T-helper 1 cell (primary cell): ENCODE results near the gene CAPN5.
"Not testable (repeated sequence)": the region's sequence is repeated elsewhere in the genome, so short reads cannot be mapped to it uniquely, and the experiment has no call there.

Experiments
- DNase-seq, 5 donors: peaks; one replicate each; pipeline ENCODE4 v3.0.0-alpha.2; 2012 to 2020
- total RNA-seq, 4 donors: gene quantifications; one replicate each; lab custom pipeline; 2026; lab: John Stamatoyannopoulos, UW

Gene CAPN5
- 2.1 to 3.8 (median 3.0) reads per million in 4 donors for total RNA-seq

GRCh38 chr11:77066229-77067042, at the start of gene CAPN5:
Gene CAPN5 (plus strand): TSS chr11:77066971. CDS start chr11:77084887, 17,916 bp downstream.
- DNase-seq = peak; percentile 73 to 87 (median 80)

GRCh38 chr11:77018396-77018924, 48.3 kb upstream of the CAPN5 start:
- DNase-seq = not testable (repeated sequence)

GRCh38 chr11:77019976-77020595, 46.7 kb upstream of the CAPN5 start:
- no peak for DNase-seq

- no peak for DNase-seq
These were observed 46.0 kb upstream of the CAPN5 start for GRCh38 chr11:77020734-77021133.

- DNase-seq = no peak
These were observed 42.0 kb upstream of the CAPN5 start for GRCh38 chr11:77024745-77025144.

- DNase-seq = no peak
These were observed 40.5 kb upstream of the CAPN5 start for GRCh38 chr11:77026221-77026620.

- DNase-seq = no peak
These were observed 40.0 kb upstream of the CAPN5 start for GRCh38 chr11:77026743-77027142.

- no peak for DNase-seq
These were observed 39.5 kb upstream of the CAPN5 start for GRCh38 chr11:77027275-77027674.

- DNase-seq = no peak
These were observed 36.9 kb upstream of the CAPN5 start for GRCh38 chr11:77029829-77030228.

GRCh38 chr11:77030834-77031414, 35.8 kb upstream of the CAPN5 start:
- no peak for DNase-seq

GRCh38 chr11:77031599-77031998, 35.2 kb upstream of the CAPN5 start:
- DNase-seq = no peak

GRCh38 chr11:77035039-77035438, 31.7 kb upstream of the CAPN5 start:
- DNase-seq = no peak

- DNase-seq = no peak
These were observed 31.2 kb upstream of the CAPN5 start for GRCh38 chr11:77035580-77035979.

GRCh38 chr11:77036398-77036797, 30.4 kb upstream of the CAPN5 start:
- no peak for DNase-seq

GRCh38 chr11:77037057-77037456, 29.7 kb upstream of the CAPN5 start:
- no peak for DNase-seq

GRCh38 chr11:77038029-77038824, 28.5 kb upstream of the CAPN5 start:
- no peak for DNase-seq

GRCh38 chr11:77038825-77039326, 27.9 kb upstream of the CAPN5 start:
- no peak for DNase-seq

GRCh38 chr11:77039491-77040400, 27.0 kb upstream of the CAPN5 start:
- no peak for DNase-seq

GRCh38 chr11:77040401-77040777, 26.4 kb upstream of the CAPN5 start:
- no peak for DNase-seq

GRCh38 chr11:77040889-77041288, 25.9 kb upstream of the CAPN5 start:
- no peak for DNase-seq

GRCh38 chr11:77042111-77042726, 24.6 kb upstream of the CAPN5 start:
- DNase-seq = no peak
